GM18861 (cell line): ENCODE data around the gene PEAR1.

Source experiments
- ATAC-seq: cut with Tn5 transposase; IDR thresholded peaks from one replicate; pipeline ENCODE4 v1.9.1; 2021; ENCODE audit not compliant: unreplicated experiment

The PEAR1 gene, protein sequence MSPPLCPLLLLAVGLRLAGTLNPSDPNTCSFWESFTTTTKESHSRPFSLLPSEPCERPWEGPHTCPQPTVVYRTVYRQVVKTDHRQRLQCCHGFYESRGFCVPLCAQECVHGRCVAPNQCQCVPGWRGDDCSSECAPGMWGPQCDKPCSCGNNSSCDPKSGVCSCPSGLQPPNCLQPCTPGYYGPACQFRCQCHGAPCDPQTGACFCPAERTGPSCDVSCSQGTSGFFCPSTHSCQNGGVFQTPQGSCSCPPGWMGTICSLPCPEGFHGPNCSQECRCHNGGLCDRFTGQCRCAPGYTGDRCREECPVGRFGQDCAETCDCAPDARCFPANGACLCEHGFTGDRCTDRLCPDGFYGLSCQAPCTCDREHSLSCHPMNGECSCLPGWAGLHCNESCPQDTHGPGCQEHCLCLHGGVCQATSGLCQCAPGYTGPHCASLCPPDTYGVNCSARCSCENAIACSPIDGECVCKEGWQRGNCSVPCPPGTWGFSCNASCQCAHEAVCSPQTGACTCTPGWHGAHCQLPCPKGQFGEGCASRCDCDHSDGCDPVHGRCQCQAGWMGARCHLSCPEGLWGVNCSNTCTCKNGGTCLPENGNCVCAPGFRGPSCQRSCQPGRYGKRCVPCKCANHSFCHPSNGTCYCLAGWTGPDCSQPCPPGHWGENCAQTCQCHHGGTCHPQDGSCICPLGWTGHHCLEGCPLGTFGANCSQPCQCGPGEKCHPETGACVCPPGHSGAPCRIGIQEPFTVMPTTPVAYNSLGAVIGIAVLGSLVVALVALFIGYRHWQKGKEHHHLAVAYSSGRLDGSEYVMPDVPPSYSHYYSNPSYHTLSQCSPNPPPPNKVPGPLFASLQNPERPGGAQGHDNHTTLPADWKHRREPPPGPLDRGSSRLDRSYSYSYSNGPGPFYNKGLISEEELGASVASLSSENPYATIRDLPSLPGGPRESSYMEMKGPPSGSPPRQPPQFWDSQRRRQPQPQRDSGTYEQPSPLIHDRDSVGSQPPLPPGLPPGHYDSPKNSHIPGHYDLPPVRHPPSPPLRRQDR

DNA sequence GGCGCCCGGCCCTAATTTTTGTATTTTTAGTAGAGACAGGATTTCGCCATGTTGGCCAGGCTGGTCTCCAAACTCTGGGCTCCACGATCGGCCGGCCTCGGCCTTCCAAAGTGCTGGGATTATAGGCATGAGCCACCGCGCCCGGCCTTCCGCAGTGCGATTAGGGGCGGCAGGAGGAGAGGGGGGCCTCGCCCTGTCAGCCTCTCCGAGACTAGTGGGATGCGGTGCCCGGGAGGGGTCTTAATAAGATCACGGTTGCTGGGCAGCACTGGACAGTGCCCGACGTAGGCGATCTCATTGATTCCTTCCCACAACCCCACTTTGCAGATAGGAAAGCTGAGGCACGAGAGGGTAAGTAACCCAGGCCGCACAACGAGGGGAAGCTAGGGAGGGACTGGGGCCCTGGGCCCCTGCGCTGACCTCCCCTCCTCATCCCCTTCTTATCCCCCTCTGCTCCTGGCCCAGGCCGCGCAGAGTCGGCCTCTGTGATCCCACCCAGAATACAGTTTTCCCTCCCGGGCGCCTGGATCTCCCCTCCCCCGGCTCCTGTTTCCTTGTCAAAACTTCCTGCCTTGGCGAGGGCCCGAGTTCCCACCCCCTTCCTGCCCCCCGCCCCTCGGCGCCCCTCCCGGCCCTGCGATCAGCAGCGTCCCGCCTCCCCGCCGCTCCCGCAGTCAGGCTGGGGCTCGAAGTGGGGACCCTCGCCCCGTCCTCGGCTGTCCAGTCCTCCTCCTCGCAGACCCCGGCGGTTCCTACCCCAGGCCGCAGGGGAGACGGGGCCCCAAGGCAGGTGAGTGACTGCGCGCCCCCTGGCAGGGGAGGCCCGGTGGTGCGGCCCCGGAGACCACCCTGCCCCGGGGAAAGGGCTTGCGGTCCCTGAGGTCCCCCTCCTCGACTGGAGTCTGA, at the start of gene PEAR1:
PEAR1 (plus strand) TSS at position 671 of the 906 bp plus-strand sequence. CDS start 10,209 bp downstream, outside the sequence.
- ATAC-seq, result no peak

DNA sequence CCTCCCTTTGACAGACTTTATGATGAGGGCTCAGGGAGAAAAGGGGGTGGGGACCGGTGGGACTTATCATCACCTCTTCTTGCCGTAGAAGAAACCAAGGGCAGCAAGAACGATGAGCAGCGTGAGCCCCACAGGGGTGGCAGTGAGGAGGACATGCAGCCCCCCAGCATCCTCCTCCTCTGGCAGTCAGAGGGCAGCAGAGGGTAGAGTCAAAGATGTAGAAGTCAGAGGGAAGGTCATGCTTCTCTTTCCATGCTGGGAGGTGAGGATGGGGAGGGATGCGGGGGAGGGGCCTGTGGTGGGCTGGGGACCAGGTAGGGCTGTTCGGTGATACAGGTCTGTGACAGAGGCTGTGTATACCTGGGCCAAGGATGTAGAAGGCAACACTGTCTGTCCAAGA, 49.4 kb upstream of the PEAR1 start:
- ATAC-seq, result no peak

DNA sequence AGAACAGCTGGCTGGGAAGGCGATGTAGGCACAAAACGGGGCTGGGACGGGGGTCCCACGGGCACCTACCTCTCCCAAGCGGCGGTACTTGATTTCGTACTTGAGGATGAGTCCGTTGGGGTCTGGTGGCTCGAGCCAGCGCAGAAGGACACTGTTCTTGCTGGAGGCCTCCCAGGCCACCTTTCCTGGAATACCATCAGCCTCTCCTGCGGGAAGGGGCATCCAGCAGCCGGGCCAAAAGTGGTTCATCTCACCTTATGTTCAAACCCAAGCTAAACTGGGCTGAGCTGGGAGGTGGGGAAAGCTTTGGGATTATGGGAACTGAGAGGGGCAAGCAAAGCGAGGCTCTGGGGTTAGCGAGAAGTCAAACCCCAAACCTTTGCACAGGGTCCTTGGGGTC, 48.9 kb upstream of the PEAR1 start:
- ATAC-seq, result no peak

DNA sequence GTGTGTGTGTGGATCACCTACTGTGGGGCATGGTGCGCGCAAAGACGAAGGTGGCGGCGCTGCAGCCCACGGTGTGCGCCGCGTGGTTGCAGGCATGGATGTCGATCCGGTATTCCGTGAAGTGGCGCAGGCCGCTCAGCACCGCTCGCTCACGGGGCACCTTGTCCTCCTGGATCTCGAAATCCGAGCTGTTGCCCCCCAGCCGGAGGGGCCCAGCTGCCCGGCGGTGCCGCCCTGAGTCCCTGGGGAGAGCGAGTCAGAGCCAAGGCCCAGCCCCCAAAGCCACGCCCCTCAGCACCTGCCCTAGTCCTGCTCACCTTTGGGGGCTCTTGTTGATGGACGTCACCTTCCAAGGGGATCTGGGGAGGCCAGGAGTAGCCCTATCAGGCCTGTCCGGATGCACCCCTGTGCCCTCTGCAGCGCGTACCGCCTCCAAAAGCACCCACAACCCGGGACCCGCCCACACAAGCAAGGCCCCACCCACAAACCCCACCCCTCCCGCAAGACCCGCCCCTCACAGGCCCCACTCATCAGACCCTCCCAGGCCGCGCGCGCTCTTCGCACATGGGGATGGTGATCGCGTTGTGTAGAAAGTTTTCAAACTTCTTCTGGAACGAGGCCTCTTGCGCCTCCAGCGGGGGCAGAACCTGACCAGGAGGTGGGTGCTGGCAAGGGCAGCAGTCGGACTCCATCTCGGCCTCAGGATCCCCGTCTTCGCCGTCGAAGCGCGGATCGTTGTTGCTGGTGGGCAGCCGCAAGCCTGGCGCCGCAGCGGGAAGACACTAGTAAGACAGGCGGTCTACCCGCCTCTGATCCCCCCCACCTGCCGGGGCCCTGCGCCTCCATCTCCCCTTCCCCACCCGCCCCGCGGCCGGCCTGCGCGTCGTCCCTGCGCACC, 48.2 kb upstream of the PEAR1 start:
- ATAC-seq, result no peak

DNA sequence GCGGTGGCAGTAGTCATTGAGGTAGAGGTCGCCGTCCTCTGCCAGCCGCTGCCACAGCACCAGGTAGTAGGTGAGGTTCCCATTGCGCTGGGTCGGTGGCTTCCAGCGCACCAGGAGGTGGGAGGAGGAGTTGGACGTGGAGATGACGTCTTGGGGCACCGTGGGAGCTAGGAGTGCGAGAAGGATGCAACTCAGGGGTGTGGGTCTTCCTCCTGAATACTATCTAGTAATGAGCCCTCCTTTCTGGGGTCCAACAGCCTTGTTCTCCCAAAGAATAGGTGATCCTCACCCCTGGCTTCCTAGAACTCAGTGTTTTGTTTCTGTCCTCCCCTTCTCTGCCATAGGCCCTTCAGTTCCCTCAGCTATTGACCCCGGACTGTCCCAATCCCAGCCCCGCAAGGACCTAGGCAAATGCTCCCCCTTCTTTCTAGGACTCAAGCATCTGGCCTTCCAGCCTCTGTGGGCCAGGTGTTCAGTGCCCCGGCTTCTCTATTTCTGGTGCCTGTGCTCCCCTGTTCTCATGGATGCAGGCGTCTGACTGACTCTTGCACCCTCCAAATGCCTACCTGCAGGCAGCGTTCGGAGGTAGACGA, 47.5 kb upstream of the PEAR1 start:
- no peak for ATAC-seq

DNA sequence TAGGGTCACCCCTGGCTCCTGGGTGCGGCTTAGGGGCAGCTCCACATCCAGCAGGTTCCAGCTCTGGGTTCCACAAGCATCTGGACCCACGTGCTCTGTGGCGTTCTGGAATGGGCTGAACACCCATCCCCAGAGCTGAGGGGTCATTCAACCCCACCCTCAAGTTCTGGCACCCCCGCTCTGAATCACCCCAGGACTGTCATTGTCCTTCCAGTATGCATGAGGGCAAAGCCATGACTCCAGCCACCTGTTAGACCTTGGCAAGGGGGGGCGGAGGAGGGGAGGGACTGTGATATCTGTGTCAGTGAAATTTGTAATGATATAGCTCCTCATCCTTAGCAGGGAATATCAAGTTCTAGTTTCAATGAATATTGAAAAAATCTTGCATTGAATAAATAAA, 46.9 kb upstream of the PEAR1 start:
- ATAC-seq, result no peak

DNA sequence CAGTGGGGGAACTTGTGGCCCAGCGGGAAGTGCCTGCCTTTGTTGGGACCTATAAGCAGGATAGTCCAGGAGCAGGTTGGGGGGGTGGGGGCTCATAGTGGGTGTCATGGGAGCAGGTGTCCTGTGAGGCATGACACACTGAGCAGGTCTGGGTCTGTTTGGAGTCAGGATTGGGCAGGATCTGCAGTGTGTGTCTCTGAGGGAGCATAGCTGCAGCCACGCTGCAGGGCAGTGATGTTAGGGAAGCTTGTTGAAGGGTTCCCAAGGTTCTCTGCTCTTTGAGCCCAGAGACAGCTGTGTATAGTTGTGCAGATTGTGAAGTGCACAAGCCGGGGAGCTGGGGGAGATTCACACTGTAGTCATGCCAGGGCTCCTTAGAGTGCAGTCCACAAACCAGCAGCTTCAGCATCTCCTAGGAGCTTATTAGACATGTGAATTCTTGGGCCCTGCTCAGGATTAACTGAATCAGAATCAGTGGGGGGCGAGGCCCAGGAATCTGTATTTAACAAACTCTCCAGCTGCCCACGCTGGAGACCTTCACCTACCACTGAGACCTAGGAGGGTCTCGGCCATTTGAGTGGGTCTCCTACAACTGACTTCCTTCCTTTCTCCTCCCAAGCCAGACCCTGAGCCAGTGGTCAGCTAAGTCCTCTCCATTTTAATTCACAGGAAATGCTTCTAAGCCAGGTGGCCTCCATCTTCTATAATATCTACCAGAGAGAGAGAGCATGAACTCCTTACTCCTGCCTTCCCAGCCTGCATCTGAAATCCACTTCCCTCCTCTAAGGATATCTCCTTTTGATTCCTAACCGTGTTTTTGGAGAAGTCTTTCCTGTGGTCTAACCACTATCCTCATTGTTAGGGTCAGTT, 45.7 kb upstream of the PEAR1 start:
- no peak for ATAC-seq

DNA sequence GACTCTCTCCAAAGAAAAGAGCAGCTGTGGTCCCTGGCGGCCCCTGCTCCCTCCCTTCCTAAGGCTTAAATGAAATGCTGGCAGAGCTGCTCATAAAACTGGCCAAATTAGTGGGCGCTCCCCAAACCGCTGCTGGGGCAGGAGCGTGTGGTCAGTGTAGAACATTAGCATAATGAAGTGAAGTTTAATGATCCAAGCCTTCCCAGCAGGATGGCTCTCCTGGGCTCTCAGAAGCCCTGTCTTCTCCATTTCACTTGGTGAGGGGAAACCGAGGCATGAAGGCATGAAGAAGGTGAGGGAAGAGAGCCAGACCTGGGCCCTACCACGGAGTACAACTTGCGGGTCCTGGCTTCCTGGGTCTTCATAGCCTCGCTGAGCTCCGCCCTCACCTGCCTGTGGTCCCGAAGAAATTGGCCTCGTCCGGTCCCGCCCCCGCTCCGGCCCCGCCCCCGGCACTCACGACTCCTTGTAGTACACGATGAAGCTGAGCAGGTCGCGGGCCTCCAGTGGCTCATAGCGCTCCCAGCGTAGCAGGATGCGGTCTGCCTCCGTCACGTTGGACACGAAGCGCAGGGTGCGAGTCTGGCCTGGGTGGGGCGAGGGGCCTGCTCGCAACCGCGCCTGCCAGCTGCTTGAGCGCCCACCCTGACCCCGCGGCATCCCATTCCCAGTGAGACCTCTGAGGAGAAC, 44.9 kb upstream of the PEAR1 start:
- no peak for ATAC-seq

DNA sequence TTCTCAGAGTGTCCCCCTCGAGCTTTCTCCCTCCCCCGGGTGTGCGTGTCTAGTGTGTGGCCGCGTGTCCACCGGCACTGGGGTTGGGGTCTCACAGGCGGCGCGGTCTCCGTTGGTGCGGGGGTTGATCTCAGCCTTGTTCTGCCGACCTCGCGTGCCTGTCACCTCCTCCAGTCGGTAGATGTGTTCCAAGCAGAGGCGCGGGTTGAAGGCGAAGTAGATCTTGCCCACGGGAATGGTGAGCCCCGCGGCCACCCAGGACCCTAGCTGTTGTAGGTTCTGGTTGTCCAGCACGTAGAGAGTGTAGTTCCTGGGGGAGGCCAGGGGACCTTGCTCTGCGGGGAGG, 44.4 kb upstream of the PEAR1 start:
- ATAC-seq, result no peak

DNA sequence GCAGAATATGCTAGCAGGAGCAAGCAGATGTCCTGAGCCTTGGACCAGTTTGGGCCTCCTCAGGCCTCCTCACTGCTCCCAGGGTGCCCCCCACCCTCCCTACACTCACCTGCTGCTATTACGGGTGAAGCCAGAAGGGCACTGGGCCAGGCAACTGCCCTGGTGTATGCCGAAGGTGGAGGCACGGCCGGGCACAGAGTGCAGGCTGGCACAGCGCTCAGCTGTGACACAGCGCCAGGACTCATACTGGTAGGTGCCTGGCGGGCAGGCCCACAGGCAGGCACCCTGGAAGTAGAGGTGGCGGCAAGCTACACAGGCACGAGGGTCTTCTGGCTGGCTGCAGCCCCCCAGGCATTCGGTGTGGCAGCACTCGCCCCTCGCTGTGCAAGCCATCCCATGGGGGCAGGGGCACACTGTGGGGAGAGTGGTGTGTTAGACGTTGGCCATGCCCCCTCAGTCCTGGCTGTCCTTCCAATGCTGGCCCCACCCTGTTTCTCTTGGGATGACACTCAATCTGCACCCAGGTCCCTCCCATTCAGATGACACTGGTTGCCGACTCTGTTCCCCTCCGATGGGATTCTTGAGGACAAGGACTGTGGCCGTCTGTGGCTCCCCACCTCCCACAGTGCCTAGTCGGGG, 41.6 kb upstream of the PEAR1 start:
- ATAC-seq, result no peak

DNA sequence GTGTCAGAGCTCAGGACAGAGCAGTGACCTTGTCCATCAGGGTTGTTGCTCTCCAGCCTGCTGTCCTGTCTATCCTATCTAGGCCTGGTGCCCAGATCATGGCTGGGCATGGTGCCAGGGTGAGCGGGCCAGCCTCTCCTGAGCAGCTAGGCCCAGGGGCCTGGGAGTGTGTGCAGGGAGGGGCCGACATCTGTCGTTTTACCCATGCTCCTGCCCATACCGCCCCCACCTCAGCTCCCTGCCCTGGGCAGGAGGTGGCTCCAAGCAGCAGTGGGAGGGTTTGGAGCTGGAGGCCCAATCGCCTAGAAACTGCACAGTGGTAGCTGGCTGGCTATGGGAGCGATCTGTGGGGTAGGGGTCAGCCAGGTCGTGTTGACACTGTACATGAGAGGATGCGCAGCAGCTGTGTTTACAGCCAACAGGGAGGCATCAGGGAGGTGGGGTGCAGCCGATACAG, 41.1 kb upstream of the PEAR1 start:
- no peak for ATAC-seq

DNA sequence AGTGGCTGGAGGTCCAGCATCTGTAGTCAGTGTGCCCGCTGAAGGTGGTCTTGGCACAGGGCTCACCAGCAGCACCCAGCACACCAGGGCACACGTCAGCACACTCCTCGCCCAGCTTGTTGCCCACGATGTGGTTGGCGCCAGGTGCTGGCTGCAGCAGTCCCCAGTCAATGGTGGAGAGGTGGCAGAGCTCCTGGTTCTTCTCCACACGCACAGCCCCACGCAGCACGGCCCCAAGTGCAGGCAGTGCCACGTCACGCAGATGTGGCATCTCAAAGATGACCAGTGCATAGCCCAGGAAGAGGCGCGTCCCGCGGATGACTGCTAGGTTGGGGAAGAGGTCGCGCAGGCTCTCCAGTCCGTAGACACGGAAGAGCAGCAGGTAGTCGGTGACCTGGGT, 39.8 kb upstream of the PEAR1 start:
- ATAC-seq, result no peak

DNA sequence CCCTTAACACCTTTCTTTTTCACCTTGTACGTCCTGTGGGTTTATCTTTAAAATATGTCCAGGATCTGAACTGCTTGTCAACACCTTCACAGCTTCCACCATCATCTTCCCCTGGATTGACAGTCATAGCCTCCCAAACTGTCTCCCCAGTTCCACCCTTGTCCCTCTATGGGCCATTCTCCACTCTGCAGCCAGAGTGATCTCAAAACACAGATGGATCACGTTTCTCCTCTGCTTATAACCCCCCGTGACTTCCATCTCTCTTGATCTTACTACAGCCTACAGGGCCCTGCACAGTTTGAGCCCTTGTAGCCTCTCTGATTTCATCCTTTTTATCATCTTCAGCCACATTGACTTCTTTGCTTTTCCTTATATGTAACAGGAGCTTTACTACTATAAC, 38.9 kb upstream of the PEAR1 start:
- no peak for ATAC-seq

DNA sequence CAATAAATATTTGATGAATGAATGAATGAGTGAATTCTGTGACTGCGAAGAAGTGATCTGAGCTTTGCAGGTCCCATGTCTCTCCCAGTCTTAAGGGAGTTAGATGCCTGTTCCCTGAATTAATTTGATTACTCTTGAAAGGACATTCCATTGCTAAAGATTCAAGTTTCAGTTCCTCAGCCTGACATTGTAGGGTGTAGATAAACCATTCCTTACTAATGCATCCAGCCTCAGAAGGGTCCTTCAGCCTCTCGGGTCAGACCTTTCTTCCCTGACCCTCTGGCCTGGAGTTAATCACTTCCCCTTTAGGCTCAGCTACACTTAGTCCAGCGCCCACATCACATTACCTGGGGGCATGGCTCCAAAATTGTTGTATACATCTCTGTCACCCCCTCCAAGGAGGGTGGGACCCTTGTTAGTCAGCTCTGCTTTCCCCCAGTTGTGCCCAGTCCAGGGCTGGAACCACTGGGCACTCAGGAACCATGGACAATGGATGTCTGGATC, 37.2 kb upstream of the PEAR1 start:
- no peak for ATAC-seq

DNA sequence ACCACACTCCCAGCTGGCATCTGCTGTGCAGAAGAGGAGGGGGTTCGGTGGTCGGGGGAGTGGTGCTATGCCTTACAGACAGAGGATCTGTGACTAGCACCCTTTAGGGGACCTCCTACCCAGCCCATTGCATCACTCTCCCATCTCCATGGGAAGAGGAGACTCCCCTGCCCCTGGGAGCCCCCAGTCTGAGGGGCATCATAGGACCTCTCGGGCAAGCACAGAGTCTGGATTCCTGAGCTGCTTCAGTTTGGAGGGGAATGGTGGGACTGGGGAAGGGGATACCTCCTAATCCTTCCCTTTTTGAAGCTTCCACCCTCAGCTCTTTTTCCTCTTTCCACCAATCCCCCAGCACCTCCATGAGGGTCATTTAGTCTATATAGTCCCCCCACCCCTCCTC, 36.0 kb upstream of the PEAR1 start:
- no peak for ATAC-seq

DNA sequence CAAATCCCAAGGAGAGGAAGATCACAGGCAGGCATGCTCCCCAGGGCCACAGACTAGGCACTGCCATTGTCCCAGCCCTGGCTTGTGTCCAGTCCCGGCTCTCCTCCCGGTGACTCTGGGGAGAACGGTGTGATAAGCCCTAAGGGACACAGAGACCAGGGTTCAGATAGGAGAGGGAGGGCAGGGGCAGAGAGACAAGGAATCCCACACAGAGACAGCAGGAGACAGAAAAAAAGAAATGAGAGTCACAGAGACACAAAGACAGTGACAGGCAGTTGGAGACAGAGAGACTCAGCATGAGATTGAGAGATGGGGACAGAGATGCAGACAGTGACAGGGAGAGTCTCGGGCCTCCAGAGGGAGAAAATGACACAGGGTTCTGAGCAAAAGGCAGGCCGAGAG, 35.0 kb upstream of the PEAR1 start:
- no peak for ATAC-seq

DNA sequence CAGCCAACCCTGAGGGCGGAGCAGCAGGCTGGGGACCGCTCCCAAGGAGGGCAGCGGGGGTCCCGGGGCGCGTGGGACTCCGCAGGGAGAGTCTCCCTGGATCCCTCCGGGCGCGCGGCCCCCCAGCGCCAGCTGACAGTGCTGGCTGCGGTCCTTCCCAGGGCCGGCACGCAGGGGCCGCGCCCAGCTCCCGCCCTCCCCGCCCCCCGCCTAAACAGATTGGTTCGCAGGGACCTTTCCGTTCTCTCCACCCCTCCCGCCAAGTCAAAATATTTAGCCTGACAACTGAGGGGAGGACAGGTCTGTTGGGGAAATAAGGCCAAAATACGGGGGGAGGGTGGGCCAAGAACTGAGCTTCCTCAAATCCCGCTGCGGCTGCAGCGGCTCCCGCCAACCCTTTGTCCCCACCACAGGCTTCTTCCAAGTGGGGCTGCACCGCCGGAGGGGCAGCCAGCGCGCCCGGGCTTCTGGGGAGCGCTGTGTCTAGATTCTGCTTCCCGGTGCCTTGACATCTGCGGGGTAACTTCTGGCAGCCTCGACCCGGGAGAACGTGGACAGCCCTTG, 34.5 kb upstream of the PEAR1 start, which contains the start of gene INSRR:
INSRR (minus strand) TSS at position 159 of the 564 bp plus-strand sequence. CDS start 496 bp downstream, outside the sequence.
- ATAC-seq, result no peak
